A673 (cell line): ENCODE results near the gene MYPN.

Experiments
- CTCF ChIP-seq: fragments of 300-800, 200-600 bp; sonication (generic); conservative IDR thresholded peaks from 2 replicates; pipeline ENCODE4 v1.5.1; 2017; ENCODE audit warnings: low read depth, mild to moderate bottlenecking, antibody characterized with exemption, low read length, moderate library complexity, mixed read lengths
- EZH2 ChIP-seq: fragments of 200-600 bp; sonication (generic); IDR thresholded peaks from 2 replicates; pipeline ENCODE4 v1.6.1; 2017; ENCODE audit warnings: borderline replicate concordance, low read depth, mild to moderate bottlenecking, mixed read lengths, antibody characterized with exemption, low read length; ENCODE audit not compliant: poor library complexity, severe bottlenecking

- TF ChIP-seq EZH2: no peak
- no peak for TF ChIP-seq CTCF
Observed at GRCh38 chr10:68154211-68154497, 44.9 kb downstream of the MYPN start.
